Kidney tubule cell (primary cell): Measurements from ENCODE around the gene PMEPA1.

Experiments used
- DNase-seq: peaks from one replicate; pipeline ENCODE4 v3.0.0-alpha.2; 2018; ENCODE audit warnings: low spot score

Gene PMEPA1

DNA sequence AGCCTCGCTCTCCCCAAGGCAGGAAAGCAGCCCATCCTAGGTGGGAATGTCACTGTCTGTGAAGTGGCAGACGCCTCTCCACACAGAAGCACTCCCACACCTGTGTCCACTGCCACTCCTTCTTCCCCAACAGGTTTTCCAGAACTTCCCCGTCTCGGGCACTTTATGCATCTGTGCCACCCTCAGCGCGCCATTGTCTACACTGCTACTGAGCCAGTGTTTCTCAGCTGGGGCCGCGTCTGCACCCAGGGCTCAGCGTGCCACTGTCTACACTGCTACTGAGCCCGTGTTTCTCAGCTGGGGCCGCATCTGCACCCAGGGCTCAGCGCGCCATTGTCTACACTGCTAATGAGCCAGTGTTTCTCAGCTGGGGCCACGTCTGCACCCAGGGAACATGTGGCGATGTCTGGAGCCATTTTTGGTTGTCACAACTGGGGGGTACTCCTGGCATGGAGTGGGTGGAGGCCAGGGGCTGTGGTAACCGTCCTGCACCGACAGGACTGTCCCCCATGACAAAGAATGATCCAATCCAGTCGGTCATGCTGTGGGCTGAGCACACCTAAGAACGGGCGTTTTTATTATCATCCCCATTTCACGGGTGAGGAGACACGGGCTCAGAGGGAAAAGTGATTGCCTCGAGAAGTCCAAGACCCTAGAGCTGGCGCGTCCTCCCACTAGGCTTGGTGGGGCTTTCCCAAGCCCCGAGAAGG, 47.9 kb downstream of the PMEPA1 start:
- DNase-seq, result no peak

DNA sequence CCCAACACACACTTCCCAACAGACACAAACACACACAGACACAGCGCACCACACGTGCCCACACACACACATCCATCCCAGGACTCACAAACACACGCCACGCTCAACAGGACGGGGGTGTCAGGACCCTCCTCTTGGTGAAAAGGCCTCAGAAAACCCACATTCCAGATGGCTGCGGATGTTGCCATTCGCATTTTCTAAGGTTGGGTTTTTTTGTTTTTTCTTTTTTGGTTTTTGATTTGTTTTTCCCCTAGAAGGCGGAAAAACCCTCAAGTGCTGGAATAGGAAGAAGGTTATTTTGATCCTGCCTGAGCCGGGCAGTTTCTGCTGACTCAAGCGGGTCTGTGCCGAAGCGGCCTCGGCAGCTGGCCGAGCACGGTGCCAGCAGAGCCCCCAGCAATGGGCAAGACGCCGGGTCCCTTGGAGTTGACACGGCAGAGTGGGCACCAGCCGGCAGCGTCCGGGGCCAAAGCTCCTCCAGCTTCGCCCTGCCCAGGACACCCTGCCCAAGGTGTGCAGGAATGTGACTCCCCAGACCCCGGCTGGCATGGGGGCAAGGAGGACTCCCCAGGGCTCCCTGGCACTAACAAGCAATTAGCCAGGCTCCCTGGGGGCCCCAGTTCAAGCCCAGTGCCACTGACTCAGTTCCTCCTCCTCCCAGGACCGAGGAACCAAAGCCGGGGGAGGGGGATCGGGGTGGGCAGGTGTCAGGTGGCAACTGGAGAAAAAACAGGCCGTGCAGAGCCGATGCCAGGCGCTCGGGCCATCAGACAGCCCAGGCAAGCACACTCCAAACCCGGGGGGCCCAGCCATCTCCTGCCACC, 48.7 kb downstream of the PMEPA1 start:
- no peak for DNase-seq

DNA sequence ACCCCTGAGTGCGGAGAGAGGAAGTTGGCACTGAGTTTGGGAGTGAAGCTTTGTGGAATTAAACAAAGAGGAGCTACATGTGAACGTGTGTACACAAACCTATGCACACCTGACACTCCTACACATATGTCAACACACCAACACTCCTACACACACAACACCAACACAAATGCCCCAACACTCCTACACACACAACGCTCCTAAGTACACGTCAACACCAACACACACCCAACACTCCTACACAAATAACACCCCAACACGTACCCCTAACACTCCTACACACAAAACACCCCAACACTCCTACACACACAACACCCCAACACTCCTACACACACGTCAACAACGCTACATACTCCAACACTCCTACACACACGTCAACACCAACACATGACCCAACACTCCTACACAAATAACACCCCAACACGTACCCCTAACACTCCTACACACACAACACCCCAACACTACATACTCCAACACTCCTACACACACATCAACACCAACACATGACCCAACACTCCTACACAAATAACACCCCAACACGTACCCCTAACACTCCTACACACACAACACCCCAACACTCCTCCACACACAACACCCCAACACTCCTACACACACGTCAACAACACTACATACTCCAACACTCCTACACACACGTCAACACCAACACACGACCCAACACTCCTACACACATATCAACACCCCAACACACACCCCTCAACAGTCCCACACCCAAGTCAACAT, 49.5 kb downstream of the PMEPA1 start:
- no peak for DNase-seq

DNA sequence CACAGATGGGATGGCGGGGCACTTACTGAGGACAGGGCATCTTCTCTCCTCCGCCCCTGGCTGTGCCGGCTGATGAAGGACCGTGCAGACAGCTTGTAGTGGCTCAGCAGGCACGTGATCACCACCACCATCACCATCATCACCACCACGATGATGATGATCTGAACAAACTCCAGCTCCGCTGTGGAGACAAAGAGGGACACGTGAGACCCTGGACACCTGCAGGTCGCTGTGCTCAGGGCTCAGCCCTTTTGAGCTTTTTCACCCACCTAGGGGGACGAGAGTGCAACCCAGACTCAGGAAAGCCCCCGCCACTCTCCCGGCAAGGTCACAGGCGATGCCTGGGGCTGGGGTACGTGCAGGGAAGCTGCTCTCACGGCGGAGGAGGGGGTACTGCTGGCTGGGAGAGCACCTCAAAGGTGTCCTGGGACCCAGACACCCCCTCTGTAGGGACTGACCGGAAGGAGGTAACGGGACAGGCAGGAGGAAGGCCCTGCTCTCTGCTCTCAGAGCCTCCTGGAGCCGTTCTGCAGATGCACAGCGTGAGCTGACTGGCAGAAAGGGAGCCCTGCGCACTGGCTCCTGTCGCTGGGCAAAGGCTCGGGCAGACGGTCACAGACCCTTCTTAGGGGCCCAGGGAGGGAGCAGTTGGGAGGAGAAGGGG, 50.2 kb downstream of the PMEPA1 start:
- no peak for DNase-seq

DNA sequence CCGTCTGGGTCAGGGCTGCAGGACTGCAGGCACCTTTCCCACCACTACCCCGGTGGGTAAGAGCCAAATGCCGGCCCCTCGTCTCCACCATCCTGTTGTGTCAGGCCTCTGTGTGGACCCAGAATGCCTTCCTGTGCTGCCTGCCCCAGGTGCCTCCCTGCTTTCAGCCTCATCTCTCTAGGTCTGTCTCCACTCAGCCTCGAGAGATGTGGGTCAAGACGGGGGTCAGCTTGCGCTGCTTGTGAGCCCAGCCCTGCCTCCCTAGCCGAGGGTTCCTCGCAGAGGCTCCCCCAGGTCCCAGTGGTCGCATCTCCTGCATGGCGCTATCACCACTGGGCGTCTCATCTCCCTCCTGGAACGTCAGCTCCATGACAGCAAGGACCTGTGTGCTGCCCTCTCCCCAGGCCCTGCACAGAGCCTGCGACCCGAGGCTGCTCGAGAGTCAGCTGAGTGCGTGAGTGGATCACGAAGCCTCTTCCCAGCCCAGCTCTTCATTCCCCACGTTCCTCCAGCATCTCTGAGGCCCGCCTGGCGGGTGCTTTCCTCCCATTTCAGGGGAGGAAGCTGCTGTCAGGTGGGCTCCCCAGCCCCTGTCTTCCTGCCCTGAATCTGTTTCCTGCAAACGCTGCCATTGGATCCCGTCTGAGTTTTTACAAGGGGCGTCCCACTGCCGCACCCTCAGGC, 50.8 kb downstream of the PMEPA1 start:
- DNase-seq, result no peak

- DNase-seq, result no peak
Observed at GRCh38 chr20:57658447-57658832, 51.4 kb downstream of the PMEPA1 start.

DNA sequence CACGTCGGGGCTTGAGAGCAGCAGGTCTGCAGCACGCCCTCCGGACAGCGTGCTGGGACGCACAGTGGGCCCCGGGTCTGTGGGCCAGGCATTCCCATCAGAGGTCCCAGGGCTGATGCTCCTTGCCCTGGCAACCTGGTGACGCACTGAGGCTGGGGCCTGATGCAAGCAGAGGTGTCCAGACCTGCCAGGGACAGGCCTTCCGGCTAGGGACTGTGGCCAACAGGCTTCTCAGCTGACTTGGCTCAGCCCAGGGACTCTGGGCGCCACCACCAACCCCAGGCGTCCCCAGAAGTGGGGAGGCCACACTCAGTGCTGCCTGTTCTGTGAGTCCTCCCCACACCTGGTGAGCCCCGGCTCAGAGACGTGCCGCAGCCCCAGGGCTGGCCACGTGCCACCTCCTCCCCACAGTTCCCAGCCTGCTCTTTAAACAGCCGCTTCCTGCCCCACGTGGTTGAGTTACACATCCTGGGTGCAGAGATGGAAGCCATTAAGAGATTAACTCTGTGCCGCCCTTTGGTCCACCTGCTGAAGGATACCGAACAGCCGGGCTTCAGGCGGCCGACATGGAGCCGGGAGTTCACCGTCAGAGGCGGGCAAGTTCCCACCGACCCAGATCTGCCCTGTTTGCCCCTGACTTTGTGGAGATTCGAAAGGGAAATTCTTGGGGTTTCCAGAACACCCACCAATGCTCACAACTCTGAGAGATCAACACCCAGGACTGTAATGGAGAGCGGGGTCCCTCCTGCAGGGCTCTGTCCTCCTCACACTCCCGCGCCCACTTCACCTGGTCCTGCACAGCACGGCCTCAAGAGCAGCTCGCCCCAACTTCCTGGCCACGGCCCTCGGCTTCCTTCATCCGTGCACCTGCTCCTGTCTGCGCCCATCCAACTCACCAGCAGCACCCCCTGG, 52.0 kb downstream of the PMEPA1 start:
- peak; percentile 26 for DNase-seq

DNA sequence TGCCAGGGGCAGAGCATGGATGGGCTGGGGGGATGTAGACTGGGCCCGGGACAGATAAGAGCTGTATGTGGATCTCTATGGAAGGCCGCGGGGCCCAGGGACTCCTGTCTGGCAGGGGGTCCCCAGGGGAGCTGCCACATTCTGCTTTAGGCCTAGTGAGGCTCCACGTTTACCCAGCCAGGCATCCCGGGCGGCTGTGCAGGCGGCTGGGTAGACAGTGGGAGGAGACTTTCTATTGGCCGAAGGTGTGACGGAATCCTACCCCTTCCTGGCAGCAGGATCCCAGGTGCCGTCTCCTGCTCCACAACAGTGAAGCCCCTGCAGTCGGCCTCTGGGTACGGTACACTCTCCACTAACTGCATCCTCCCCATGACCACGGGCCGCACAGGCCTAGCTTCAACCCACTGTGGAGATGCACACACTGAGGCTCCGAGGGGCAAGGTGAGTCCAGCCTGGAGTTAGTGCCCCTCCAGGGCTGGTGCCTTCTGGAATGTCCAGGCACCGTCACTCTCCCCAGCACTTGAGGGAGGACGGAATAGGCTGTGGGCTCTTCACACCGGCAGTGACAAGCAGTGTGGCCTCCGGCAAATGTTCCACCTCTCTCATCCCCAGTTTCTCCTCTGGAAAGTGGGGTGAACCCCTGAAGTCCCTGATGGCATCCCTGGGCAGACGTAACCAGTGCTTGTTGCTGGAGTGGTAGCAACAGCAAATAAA, 52.8 kb downstream of the PMEPA1 start:
- no peak for DNase-seq

DNA sequence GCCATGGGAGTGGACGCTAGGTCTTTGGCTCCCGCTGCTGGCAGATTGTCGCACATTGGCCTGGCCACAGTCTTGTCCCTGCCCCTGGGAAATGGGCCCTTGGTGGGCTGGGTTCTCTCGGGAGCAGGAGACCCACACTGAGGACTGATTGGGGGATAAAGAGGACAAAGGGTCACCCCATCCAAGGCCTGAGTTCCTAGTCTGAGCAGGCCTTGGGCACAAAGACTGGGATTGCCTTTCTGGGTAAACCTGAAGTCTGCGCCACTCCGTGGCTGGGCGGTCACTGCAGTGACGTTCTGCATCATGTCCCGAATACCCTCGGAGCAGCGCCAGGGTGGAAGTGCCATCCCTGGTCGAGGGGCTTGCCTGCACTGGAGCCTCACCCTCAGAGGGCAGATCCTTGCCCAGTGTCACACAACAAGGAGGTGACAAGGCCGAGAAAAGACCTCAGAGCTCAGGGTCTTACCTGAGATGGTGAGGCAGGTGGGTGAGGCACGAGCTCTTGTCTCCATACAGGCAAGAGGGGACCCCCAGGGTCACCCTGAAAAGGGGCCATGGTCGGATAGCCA, 53.5 kb downstream of the PMEPA1 start:
- no peak for DNase-seq

DNA sequence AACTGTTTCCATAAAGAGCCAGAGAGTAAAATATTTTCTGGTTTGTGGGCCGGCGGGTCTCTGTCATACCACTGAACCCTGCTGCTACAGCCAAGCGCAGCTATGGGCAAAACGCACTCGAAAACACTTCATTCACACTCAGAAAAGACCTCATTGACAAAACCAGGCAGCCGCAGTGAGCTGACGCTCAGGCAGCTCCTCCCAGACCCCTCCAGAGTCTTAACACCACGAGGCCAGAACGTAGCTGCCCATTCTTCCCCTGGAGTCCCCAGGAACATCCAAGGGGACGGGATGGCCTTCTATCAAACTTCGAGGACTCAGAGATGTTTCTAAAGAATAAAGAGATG, 54.0 kb downstream of the PMEPA1 start:
- DNase-seq, result no peak

DNA sequence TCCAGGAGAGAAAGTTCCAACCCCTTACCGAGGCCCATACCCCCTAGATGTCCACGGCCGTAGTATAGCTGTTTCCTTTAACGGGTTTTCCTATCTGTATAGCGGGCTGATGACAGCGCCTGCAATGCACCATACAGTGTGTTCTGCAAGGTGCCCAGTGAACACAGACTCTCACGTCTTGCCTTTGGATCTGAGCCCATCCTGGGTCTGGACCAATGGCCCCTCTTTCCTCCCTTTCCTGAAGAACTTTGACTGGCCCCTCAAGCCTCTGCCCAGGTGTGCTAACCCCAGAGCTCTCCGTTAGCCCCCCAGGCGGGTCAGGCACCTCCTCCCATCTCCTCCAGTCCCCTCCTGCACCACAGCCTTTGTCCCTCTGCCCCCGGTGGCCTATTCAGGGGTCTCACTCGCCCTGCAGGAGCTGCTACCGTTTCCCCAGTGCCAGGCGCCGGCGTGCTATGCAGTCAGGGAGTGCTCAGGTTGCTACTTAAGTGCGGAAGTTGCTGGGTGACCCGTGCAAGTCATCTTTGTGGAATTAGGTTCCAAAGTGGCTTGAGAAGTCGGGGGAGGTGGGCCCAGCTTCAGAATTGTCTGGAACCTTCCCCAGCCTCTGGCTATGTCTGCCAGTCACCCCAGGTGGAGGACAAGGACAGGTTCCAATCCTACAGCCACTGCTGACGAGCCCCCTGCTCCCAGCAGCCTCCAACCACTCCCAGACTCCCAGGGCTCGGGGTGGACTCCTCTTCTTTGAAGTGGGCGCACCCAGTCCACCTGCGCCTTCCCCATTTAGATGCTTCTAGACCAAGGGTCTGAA, 54.6 kb downstream of the PMEPA1 start:
- no peak for DNase-seq

DNA sequence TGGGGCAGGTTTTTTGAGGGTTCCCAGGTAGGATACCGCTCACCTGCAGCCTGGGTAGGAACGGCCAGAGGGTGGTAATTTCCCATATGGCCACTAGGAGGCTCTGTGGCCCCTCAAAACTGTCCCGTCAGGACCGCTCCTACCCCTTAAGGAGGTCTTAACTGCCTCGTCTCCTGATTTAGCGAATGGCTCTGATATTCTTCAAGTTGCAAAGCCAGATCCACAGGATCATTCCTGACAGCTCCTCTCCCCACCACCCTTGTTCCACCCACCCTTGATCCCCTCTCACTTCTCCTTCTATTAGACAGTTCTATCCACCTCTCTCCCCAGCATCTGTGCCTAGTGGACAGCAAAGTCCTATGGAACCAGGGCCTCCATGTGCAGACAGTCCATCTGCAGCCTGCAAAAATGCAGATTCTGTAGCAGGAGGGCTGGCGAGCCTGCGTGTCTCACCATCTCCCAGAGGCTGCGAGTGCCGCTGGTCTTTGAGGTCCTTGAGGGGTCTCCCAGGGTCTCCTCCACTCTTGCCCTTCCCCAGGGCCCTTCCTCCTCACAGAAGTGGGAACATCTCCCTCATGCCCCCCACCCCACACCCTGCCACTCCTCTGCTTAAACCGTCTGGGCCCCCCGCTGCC, 55.3 kb downstream of the PMEPA1 start:
- DNase-seq, result peak; percentile 56

GRCh38 chr20:57653910-57654309, 55.9 kb downstream of the PMEPA1 start:
- DNase-seq, result no peak

GRCh38 chr20:57653546-57653900, 56.3 kb downstream of the PMEPA1 start:
- DNase-seq, result no peak

- DNase-seq, result no peak
Observed at GRCh38 chr20:57652606-57653545, 56.9 kb downstream of the PMEPA1 start.

GRCh38 chr20:57651881-57652605, 57.8 kb downstream of the PMEPA1 start:
- no peak for DNase-seq
